ENCODE data around the gene PLPP3.
"Not testable (repeated sequence)": the region's sequence is repeated elsewhere in the genome, so short reads cannot be mapped to it uniquely, and the experiment has no call there.

Gene PLPP3

DNA sequence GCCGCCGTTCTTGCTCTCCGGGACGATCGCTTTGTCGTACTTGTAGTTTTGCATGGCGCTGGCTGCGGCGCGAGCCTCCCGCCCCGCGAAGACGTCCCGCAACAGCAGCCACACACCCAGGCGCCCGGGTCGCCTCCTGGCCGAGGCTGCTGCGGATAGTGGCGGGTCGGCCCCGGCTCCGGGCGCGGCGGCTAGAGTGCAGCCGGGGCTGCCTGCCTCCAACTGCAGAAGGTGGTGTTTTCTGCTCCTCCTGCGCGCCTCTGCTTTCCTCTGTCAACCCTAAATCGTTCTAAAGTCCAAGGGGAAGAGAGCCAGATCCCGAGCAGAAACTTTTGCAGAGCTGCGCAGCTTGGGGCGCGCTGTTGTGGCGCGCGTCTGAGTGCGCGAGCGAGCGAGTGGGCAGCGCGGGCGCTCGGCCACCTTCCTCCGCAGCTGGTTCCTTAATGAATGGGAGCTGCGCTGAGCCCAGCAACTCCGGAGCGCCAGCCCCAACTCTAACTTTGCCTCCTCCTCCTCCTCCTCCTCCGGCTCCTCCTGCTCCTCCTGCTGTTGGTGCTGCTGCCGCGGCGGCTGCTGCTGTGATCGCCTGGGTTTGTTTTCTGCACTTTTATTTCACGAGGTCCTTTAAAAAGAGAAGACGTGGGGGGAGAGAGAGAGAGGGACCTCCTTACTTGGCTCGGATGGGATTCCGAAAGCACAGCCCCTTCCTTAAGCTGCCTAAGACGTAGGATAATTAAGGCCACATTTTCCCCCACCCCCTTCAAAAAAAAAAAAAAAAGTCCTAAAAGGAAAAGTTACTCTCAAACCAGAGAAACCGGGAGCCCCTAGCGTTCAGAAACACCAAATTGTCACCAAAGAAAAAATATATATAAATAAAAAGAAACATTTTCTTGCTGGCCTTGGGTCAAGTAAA lies at the start of gene PLPP3:
PLPP3 (minus strand) TSS at position 601 of the 913 bp plus-strand sequence; CDS start at position 54, 547 bp downstream.
- no peak for DNase-seq

DNA sequence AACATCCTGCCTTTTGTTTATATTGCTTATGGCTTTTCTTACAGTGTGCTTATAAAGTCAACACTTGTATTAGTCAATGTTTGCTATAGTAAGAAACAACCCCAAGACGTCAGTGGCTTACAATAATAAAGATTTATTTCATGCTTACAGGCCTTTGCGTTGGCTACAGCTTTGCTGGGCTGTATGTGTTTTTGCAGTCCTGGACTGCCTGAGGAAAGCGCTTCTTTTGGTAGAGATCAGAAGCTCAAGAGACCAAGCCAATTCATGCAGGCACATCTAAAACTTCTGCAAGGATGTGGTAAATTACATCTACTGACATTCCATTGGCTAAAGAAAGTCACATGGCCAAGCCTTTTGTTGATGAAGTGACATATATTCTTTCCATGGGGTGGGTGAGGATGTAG lies 48.3 kb upstream of the PLPP3 start:
- no peak for DNase-seq

GRCh38 chr1:56627019-56627635 lies 47.8 kb upstream of the PLPP3 start:
- no peak for DNase-seq

GRCh38 chr1:56626546-56626945 lies 47.2 kb upstream of the PLPP3 start:
- no peak for DNase-seq

- no peak for DNase-seq
These were observed 46.6 kb upstream of the PLPP3 start for GRCh38 chr1:56625819-56626440.

DNA sequence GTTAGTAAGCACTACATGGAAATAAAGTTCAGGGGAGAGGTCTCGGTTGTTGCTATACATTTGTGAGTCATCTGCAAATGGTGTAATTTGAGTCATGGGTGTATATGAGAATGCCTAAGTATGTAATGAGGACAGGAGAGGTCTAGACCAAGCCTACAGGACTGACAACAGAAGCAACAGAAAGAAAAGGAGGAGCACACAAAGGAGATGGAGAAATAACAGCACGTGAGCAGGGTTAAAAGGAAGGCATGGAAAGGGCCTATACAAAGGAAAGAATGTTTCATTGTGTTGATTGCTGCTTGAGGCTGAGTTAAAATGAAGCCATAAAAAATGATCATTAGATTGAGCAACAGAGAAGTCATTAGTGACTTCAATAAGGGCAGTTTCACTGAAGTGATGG lies 37.8 kb upstream of the PLPP3 start:
- no peak for DNase-seq

DNA sequence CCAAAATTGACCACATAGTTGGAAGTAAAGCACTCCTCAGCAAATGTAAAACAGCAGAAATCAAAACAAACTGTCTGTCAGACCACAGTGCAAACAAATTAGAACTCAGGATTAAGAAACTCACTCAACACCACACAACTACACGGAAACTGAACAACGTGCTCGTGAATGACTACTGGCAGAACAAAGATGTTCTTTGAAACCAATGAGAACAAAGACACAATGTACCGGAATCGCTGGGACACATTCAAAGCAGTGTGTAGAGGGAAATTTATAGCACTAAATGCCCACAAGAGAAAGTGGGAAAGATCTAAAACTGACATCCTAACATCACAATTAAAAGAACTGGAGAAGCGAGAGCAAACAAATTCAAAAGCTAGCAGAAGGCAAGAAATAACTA lies 31.4 kb upstream of the PLPP3 start:
- not testable (repeated sequence) for DNase-seq

GRCh38 chr1:56610097-56610496 lies 30.7 kb upstream of the PLPP3 start:
- DNase-seq: not testable (repeated sequence)

GRCh38 chr1:56595397-56596191 lies 16.2 kb upstream of the PLPP3 start:
- DNase-seq: not testable (repeated sequence)

GRCh38 chr1:56591909-56592308 lies 12.5 kb upstream of the PLPP3 start:
- no peak for DNase-seq

- DNase-seq: no peak
These were observed 11.2 kb upstream of the PLPP3 start for GRCh38 chr1:56590520-56591011.

DNA sequence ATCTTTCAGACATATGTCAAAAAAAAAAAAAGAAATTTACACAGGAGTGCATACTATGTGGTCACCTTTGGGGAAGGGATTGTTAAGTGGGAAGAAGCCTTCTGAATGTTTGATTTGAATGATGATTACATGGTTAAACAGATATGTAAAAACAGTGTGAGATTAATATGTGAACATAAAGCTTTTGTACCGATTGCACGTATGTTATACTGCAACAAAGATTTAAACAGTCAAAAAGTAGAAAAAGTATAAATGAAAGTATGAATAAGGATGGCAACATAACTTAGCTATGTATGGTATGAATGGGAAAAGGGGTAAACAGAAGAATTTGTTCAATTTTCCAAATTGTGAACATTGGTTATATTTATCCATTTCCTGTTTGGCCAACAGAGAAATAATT lies 10.0 kb upstream of the PLPP3 start:
- no peak for DNase-seq

GRCh38 chr1:56586502-56586901 lies 7.1 kb upstream of the PLPP3 start:
- DNase-seq: no peak

DNA sequence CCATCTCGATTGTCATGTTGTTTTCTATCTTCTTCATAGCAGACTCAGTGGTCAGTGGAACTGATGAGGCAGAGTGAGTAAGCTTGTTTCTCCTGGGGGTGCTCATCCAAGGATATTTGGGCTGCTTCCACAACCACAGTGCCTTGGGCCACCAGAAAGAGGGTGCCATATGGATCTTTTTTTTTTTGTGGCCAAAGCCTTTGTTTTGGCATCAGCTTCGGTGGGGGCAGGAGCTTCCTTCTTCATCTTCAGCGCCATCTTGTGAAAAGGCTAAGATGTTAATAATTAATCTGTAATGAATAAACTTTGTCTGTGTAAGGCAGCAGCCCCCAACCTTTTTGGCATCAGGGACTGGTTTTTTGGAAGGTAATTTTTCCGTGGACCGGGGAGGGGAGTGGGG lies 6.6 kb upstream of the PLPP3 start:
- DNase-seq: no peak

DNA sequence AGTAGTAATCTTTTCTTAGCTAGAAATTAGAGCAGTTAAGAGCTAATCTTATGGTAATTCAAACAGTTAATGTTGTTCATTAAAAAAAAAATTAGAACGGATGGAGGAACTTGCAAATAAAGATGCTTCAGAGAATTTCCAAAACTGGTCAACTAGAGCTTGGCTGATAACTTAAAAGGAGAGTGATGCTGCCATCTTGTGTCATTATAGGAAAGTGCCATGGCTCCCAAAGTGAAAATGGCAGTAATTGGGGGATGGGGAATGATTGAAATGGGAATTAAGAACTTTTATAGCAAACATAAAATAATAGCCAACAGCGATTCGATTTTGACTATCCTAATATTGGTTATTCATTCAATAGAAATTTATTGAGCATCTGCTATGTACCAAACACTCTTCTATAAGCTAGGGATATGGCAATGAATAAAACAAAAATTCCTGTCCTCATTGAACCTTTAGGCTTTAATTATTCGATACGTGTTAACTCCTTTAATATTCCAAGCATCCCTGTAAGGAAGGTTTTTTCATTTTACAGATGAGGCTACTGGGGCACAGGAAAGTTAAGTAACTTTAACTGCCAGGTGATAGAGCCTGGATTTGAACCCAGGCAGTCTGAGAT lies 5.7 kb upstream of the PLPP3 start:
- no peak for DNase-seq

DNA sequence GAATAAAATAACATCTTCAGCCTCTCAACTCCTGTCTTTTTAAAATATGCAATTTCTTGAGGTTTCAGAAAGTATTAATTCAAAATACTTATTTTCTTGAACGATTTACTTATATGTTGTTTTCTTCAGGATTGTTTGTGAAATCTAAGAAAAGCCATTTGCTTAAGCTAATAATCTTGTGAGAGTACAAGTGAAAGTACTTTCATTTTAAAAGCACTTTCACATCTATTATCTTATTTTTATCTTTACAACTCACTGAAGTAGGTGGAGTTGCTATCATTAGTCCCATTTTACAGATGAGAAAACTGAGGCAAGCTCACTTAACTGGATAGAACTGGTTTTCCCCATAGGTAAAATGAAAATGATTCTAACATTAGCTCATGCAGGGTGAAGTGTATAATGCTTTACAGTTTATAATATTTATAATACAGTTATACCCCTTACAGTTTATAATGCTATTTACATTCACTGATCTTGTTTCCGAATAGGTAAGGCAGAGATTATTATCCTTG lies 4.7 kb upstream of the PLPP3 start:
- no peak for DNase-seq

- no peak for DNase-seq
These were observed 1.4 kb upstream of the PLPP3 start for GRCh38 chr1:56580771-56581170.

DNA sequence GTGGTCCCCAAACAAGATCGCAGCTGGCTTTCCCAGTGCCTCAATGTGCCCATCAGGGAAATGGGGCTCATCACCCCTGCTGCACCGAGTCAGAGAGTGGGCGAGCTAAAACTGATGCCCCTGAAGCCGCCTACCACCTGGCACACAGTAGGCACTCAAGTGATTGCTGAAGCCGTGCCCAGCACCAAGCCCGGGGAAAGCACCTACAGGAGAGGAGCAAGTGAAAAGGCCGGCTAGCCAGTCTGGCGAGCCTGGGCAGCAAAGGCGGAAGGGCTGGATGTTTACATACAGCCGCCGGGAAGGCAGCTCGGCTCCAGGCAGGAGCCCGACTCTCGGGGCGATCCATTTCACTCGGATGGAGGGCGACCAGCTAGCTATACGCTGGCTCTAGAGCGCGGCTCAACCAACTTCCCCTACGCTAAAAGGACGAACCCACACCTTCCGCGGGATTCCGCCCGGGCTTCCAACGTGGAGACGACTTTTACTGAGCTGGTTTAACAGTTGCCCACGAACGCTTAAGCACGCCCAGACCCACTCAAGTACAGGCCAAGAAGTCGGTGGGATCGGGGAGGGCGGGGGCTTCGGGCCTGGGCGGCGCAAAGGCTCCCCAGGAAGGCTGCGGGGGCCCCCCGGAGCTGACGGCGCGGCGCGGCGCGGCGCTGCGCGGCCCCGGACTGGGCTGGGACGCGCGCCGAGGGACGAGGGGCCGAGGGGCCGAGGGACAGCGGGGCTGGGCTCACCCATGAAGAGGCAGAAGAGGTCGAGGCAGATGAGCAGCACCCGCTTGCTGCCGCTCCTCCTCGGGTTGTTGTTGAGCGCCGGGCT lies 1.0 kb downstream of the PLPP3 start:
- no peak for DNase-seq

DNA sequence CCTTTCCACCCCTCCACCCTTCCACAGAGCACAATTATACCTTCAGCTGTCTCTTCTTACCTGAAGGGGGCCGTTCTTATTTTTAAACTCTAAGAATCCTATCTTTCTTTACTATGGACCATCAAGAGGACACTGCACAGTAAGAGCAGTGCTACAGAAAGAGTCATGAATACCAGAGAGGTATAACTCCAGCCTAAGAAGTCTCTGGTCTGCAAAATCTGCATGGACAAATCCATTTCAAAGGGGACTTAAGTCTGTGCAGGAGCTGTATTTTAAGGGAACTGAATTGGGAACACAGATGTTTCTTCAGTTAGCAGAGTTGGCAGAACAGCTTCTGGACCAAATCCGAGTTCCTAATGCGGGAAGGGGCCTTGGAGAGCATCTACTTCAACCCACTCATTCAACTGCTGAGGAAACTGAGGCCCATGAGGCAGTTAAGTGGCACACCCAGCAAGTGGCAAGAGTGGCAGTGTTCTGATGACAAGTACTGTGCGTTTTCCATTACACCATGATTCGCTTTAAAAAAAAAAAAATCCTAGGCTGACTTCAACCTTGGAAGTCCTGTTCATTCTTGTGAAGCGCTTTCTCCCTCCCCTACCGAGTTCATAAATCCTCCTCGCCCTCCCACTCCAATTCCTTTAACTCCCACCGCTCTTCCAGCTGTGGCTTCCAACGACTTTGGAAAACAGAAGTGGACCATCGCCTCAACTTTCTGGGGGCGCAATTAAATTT lies 1.8 kb downstream of the PLPP3 start:
- no peak for DNase-seq

DNA sequence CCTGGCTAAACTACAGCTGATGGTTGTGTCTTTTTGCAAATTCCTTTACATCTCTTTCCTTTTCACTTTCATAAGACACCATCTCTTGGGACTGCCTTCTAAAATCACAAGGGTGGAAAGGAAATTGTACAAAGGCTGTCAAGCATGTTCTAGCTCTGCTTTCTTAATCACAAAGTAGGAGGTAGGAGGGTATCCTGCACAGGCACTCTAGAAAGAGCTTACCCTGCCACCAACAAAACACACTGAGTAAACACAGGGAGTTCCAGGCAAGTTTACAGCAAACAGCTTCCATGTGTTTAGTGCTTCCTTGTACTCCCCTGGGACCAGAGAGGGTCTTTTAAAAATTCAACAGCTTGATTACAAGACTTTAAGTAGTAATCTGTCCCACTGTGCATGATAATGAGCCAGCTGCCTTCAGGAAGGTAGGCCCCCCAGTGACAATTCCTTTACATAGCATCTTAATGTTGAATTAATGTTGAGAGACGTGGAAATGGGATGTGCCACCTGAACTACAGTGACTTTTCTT lies 2.4 kb downstream of the PLPP3 start:
- DNase-seq: no peak
